ENCODE results near the gene SV2B.
A peak's percentile ranks its signal among the peaks of the same experiment; 100 is the strongest.

SV2B gene

DNA sequence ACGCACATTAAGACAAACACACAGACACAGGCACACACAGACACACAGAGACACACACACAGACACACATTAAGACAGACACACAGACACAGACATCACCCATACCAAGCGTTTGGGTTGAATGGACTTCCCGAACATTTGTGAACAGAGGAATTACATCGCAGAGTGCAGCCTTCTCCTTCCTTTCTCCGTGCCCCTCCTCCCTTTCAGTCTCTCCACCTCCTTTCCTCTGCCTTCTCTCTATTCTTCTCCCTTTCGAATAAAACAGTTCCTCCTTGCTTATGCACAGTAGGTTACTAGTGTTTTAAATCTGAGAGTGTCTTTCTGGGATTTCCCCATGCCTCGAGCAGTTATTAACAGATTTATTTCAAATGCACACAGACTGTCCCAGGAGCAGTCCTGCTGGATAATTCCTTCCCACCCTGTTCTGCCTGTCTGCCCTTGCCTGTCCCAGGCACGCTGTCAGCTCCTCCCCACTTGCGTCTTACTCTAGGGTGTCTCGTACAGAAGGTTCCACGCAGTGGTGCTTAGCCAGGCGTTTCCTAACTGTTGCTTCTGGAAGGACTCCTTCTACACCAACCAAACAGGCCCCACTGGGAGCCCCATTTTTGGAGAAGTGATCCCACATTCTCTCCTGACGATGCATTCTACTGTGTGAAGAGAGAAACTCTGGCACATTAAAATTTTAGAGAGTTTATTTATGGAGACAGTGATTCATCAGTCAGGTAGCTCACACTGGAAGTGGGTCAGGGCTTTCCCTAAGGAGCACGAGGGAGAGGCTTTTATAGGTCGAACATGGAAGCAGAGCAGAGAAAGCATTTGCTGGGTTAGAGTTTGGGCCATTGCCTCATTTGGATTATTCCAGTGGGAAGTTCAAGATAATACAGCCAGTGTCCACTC is 163.8 kb downstream of the SV2B start:
- no peak for DNase-seq (ENCODE audit: low read depth in 2 of 3, low spot score in 2 of 3)

DNA sequence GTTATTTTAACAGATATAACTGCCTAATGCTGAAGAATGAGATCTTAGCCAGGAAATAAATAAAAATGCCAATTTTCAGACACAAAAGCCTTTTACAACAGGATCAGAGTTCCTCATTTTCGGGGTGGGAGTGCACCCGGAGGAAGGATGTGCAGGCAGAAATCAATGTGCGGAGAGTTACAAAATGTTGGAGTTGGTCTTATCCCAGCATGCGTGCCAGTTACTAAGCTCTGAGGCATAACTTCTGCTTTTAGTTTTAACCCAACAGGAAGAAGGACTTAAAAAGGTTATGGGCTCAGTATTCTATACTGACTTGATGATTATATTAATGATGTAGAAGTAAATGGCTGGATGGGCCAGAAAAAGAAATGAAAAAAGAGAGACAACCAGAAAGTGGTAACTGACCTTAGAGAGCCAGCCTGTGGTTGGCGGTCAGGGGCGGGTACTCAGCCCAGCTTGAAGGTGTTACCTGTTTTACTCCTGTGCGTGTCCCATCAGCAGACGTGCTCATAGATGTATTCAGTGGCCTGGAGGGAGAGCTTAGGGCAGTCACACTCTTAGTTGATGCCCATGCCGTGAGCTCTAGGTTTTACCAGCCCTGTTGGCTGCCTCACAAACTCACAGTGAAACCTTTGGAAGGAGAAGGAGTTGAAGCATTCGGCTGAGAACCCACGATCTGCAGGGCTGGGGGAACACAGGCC is 164.7 kb downstream of the SV2B start:
- DNase-seq (ENCODE audit: low read depth in 2 of 3, low spot score in 2 of 3) = no peak

DNA sequence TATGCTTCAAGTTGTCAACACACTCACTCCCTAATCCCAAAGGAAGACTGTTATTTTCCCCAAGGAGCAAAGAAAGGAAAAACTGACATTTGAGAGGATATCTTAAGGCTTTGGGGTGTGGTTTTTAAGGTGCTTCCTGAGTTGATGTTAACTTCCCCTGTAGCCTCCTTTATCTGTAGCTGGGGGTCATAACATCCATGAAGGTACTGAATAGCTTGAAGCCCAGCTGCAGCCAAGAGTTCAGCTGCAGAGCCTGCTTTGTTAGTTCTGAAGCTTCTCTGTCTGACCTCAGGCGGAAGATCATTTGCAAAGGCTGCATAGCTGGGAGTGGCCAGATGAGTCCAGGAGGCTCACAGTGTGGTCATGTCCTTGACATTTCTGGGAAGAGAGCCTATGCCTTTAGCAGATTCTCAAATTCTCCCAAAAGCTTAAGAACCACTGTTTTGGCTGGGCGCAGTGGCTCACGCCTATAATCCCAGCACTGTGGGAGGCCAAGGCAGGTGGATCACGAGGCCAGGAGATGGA is 165.4 kb downstream of the SV2B start:
- DNase-seq (ENCODE audit: low read depth in 2 of 3, low spot score in 2 of 3) = no peak

DNA sequence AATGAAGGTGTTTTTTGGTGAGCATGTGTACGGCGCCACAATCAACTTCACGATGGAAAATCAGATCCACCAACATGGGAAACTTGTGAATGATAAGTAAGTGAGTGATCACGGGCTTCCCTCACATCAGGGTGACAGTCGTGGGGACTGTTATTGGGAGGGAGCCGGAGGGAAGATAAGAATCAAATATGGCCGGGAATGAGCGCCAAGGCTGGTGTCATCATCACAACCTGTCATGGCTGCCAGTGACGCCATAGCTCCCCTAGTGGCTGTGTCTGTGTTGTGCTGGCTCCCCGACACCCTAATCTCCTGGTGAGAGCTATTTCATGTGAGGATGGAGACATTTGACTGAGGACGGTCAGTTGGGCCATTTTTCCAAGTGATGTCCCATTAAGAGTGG is 168.5 kb downstream of the SV2B start:
- DNase-seq (ENCODE audit: low read depth in 2 of 3, low spot score in 2 of 3) = no peak

DNA sequence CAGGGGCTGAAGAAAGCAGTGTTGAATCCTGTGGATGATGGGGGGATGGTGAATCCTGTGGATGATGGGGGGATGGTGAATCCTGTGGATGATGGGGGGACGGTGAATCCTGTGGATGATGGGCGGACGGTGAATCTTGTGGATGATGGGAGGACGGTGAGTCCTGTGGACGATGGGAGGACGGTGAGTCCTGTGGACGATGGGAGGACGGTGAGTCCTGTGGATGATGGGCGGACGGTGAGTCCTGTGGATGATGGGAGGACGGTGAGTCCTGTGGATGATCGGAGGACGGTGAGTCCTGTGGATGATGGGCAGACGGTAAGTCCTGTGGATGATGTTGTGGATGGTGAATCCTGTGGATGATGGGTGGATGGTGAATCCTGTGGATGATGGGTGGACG is 170.7 kb downstream of the SV2B start:
- DNase-seq (ENCODE audit: low read depth in 2 of 3, low spot score in 2 of 3) = no peak

DNA sequence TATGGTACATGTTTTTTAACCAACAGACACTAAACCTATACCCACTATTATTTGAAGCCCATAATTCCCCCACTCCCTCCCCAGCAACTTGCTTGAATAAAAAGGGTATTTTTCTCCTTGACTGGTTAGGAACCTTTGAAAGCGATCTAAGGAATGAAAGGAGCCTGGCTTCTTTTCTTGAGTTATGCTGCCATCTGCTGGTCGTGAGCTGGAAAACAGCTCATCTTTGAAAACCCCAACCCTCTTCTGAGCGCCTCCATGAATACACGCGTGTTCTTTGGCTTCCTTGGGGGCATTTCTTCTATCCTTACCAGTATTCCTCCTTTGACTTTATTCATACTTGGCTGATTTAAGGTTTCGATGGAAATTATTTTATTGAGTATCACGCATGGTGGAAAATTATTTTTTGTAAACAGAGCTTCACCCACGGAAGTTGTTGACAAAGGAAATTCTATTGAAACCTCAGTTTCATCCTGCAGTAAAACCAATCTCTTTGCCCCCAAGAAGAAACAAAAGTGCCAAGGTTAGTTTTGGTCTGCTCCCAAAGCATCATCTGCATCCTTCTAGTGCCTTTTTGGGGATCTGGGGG is 171.6 kb downstream of the SV2B start:
- peak in 1 of 3 experiments; percentile 52 for DNase-seq (ENCODE audit: low read depth in 2 of 3, low spot score in 2 of 3)

DNA sequence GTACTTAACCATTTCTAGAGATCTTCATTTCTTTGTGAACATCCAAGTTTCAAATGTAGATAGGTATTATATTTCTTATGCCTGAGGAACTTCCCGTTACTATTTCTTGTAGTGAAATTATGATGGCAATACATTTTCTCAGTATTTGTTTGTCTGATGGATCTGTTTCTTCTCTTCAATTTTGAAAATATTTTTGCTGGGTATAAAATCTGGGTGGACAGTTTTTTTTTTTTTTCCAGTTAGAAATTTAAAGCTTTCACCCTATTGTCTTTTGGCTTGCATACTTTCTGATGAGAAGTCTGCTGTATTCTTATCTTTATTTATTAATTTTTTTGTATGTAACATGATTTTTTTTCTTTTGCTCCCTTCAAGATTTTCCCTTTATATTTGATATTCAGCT is 175.8 kb downstream of the SV2B start:
- no peak for DNase-seq (ENCODE audit: low read depth in 2 of 3, low spot score in 2 of 3)

DNA sequence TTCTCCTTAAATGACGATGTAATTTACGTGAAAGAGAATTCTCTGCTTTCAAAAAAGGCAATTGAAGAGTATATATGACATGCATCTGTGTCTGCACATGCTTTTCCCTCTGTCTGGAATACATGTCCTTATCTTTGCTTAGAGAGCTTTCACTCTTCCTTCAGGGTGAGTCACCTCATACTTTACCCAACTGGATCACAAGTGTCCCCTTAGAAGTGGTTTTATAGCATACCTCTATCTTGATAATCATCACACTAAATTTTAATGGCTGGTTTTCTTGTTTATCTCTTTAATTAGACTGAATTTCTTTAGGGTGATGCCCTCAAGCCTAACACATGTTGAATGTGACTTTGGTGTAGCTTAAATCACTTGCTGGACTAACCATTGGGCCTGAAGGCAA is 178.9 kb downstream of the SV2B start:
- no peak for DNase-seq (ENCODE audit: low read depth in 2 of 3, low spot score in 2 of 3)

DNA sequence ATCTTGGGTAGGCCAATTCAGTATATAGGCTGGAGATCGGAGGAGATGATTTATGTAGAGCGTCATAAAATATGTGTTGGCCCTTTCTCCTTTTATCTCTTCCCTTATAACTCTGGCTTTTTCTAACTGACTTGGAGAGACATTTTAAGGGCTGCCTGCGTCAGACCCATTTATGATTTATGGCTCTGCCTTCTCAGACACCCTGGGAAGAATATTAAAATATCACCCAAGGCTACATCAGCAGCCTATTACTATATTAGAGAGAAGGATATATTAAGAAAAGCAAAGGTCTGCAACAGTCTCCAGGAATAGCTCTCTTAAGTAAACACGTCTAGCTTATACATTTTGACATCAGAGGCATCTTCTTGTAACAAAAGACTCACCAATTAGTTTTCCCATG is 179.4 kb downstream of the SV2B start:
- no peak for DNase-seq (ENCODE audit: low read depth in 2 of 3, low spot score in 2 of 3)

DNA sequence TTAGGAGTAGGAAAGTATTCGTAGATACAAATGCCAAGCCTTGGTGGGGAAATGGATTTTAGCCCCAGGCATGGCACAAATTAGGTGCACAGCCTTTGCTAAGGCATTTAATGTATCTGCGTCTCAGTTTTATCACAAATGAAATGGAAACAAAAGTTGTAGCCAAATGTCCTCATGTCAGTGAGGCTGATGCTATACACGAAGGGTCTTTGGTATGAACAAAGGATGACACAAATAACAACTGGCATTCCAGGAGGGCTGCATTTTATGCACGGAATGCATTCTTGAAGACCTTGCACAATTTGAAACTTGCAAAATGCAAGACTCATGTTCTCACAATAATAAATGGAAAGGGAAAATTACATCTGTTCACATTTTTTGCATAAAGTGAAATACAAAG is 181.9 kb downstream of the SV2B start:
- DNase-seq (ENCODE audit: low read depth in 2 of 3, low spot score in 2 of 3) = no peak

DNA sequence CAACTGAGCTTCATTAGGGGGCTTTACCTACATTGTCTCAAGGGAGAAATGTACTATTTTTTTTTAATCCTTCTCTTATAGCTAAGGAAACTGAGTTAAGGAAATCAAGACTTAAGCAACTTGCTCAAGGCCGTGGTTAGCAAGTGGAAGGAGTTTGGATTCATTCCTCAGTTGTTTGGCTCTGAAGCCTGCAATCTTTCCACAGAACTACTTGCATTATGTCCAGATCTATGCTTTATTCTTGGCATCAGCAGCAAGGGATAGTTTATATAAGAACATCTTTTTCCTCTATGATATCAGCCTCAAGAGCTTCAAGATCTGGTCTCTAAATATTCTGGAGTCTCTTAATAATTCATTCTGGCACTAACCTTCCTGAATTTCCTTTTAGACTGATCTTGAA is 182.4 kb downstream of the SV2B start:
- no peak for DNase-seq (ENCODE audit: low read depth in 2 of 3, low spot score in 2 of 3)

DNA sequence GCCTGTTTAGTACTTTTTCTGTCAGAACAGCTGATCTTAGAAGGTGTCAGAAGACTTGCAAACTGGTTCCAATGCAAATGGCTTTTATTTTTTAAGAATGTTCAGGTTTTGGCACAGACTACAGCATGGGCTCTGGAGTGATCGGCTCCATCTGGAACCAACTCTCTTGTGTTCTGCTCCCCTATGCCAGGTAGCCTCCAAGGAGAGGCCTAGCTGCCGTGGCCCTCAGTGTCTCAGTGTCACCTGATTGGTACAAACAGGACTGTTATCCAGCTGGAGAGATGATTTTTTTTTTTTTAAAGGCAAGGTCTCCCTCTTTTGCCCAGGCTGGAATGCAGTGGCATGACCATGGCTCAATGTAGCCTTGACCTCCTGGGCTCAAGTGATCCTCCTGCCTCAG is 183.1 kb downstream of the SV2B start:
- no peak for DNase-seq (ENCODE audit: low read depth in 2 of 3, low spot score in 2 of 3)

DNA sequence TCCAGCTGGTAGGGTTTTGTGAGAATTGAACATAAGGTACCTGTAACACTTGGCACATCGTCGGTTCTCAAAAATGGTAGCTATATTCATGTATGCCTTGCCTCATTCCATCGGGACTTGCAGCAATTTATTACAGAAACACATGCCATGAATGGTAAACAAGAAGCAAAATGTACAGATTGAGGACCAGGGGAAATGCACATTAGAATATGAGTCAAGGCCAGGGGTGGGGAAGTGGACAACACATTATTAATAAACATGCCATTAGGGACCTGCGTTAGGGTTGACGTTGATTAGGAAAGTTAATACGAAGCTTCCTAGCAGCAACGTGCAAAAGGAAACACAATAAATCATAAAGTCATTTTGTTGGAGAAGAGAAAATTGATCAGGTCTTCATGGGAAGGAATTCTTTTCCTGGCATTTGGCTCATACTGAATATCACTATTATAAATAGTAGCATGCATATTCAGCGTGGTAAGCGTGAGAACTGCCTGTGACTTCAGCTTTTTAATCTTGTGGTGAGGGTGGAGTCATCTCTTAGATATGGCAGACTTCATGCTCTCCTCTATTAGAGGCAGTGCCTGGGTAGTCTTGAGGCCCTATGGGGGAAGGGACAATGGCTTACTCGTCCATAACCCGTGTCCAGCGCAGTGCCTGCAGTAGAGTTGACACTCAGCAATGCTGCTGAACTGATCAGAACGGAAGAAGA is 184.9 kb downstream of the SV2B start:
- no peak for DNase-seq (ENCODE audit: low read depth in 2 of 3, low spot score in 2 of 3)

DNA sequence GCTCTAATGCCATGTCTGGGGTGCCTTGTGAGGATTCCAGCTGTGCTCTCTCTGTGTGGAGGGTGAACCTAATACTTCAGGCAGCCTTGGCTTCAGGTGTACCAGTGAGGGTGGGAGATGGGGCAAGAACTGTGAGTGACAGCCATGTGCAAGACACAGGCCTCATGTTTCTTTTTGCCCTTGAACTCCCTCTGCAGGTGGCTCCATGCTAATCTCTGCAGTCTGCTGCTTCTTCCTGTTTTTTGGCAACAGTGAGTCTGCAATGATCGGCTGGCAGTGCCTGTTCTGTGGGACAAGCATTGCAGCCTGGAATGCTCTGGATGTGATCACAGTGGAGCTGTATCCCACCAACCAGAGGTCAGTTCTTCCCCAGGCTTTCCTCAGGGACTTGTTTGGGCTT is 189.3 kb downstream of the SV2B start:
- no peak for DNase-seq (ENCODE audit: low read depth in 2 of 3, low spot score in 2 of 3)

DNA sequence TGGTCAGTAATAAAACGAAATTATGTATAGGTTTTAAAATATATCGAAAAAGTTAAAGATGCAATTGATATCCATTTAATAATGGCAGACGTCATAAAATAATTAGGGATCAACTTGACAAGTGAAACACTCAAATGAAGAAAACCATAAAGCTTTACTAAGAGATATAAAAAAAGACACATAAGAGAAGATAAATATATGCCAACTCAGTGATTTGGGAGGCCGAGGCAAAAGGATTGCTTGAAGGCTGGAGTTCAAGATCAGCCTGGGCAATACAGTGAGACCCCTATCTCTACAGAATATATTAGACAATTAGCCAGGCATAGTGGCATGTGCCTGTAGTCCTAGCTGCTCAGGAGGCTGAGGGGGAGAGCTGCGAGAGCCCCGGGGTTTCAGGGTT is 190.5 kb downstream of the SV2B start:
- no peak for DNase-seq (ENCODE audit: low read depth in 2 of 3, low spot score in 2 of 3)

DNA sequence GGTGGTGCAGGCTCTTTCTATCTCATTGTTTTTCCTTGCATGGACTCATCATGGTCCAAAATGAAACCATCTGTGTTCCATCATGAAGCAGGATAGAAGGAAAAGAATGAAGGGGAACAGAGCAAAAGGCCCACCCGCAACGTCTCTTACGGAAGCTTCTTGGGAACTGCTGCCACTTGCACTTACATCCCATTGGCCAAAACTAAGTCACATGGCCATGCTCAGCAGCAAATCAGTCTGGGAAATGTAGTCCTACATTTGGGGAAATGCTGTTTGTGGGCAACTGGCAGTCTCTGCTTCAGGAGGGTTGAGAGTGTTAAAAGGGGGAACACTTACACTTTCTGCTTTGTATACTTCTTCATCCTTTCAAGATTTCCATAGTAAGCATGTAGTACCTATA is 191.6 kb downstream of the SV2B start:
- no peak for DNase-seq (ENCODE audit: low read depth in 2 of 3, low spot score in 2 of 3)

DNA sequence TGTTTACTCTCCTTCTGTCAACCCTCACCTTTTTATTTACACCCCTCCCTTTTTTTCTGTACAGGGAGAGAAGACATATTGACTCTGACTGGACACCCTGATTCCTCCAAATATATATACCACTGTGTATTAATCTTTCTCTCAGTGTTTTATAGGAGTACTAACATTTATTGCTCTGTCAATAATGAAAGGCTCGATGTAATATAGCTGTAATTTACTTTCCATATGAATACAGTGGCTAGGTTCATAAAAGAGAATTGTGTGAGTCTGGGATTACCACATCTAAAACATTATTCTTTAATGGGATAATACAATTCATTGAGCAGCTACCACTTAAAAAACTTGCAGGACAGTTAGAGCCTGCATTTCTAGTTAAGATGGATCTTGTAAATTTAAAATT is 194.3 kb downstream of the SV2B start:
- DNase-seq (ENCODE audit: low read depth in 2 of 3, low spot score in 2 of 3) = no peak

DNA sequence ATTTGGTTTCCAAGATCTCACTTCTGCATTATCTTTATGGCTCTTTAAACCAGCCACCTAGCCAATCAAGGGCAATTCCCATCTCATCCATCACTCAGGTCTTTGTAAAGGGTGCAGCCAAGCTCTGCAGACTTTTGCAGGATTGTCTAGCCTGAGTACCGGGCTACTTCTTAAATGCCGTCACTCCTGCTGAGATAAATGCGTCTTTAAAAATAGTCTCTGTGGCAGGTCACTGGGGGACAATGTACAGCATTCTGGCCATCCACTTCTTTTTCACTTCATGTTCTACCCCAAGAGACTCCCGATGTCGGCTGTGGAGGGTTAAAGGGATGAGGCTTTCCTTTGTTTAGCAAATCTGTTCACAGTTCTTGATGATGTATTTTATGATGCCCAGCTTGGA is 194.7 kb downstream of the SV2B start:
- no peak for DNase-seq (ENCODE audit: low read depth in 2 of 3, low spot score in 2 of 3)

DNA sequence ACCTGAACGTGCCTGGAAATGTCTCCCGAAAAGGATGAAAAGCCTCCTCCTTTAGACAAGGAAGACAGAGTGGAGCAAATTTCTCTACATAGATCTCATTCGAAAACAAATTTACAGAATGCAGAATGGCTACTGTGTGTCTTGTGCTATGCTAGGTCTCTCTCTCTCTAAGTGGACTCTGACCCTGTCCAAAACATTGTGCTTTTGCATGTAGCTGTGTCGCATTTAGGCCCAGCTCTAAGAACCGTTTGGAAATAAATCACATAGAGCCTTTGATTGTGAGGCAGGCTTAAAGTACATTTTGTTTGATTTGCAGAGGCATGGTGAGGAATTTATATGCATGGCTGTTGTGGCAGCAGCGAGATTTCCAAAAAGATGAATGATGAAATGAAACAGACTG is 198.0 kb downstream of the SV2B start:
- DNase-seq (ENCODE audit: low read depth in 2 of 3, low spot score in 2 of 3) = no peak

DNA sequence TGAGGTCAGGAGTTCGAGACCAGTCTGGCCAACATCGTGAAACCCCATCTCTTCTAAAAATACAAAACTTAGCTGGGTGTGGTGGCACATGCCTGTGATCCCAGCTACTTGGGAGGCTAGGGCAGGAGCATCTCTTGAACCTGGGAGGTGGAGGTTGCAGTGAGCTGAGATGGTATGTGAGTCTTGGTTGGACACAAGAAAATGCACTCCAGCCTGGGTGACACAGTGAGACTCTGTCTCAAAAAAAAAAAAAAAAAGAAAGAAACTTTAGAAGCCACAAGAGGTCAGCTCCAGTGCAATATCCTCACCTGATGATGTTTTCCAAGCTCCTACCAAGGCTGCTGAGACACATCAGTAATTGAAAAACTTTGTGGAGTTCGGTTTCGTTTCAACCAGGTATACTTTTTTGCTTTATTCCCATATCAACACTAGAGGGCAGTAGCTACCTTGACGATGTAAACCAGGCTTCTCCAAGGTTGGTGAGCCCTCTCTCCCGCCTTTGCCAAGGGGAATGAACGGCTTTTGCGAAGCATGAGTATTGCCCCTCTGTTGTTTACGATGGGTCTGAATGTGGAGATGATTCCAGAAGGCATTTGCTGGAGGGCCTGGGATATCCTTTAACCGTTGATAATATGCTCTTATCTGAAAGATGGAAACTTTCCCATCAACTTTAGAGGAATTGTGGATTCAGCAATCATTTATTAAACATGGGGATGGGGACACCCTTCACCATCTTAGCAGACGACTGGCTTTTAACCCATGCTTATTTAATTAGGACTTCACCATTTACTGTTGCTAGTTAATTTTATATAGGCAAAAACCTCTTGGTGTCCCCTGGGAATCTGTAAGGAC is 202.8 kb downstream of the SV2B start:
- DNase-seq (ENCODE audit: low read depth in 2 of 3, low spot score in 2 of 3) = no peak

DNA sequence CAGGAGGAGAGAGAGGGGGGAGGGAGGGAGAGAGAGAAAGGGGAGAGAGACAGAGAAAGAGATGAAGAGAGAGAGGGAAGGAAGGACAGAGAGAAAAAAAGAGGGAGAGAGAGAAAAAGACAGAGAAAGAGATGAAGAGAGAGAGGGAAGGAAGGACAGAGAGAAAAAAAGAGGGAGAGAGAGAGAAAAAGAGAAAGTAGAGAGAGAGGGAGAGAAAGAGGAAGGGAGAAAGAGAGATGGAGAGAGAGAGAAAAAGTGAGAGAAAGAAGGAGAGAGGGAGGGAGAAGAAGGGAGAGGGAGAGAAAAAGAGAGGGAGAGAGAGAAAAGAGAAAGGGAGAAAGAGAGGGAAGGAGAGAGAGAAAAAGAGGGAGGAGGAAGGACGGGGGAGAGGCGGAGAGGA is 204.2 kb downstream of the SV2B start:
- DNase-seq (ENCODE audit: low read depth in 2 of 3, low spot score in 2 of 3) = no peak
